HG03558 (cell line): ENCODE measurements around the gene KDM3B.

Experiments
- ATAC-seq: cut with Tn5 transposase; IDR thresholded peaks from one replicate; pipeline ENCODE4 v1.9.1; 2021; ENCODE audit warnings: moderate number of reproducible peaks; ENCODE audit not compliant: unreplicated experiment; ENCODE audit errors: extremely low read depth

The KDM3B gene

GRCh38 chr5:138344887-138345622 lies 7.4 kb upstream of the KDM3B start:
- ATAC-seq = no peak

DNA sequence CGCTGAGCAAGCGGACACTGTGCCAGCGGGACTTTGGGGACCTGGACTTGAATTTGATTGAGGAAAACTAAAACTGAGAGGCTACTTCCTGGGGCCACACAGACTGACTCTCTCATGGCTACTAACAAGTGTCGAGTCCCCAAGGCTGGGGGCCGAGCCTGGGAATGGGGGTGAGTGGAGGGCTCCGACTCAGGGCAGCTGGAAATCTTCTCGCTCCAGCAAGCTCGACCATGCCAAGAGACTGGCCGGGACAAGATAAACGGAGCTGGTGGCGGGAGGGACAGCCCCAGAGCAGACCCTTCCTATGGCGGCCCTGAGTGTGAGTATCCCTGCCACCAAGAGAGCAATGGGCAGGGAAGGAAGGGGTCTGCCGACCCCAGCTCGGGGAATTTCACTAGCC lies 5.6 kb upstream of the KDM3B start:
- no peak for ATAC-seq

DNA sequence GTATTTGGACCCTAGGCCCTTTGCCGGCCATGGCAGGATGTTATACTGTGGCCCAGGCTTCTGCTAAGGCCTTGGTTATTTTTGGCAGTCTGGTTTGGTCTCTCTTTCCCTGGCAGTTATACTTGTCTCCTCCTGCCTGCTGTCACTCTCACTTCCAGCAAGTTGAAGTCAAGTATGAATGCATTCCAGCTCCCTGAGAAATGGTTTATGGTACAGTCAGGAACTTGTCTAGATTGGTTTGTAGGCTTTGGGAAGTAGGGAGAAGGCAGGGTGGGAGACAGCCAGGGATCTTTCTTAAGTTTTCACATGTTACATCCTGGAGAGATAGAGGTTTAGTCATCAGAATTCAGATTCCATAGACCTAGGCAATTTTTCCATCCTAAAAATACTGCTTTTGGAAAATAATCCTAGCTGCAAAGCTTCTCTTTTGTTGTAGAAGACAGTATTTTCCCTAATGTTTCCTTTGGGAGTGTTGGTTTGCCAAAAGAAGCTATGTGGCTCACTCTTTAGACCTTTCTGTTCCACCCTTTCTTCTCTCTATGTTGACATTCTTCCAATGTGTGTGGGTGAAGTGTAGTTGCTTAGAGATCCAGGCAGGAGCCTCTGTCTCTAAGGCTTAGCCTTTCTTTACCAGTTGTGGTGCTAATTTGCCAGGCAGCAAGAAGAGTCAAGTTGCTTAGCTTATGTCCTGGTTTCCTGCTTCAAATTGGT lies 2.5 kb upstream of the KDM3B start:
- no peak for ATAC-seq

DNA sequence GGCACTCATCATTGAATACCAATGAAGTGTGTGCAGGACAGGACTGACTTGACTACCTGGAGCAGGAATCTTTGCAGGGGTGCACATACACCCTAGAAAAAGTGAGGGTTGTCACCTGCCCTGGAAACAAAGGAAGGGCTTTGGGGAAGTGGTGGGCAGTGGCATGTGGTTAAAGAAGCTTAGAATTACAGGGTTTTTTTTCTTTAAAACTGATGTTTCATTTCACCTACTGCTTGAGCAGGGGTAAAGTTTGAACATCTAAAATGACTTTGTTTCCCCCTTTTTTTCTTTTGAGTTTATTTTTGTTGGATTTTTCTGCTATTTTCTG lies 2.0 kb upstream of the KDM3B start:
- ATAC-seq = no peak

DNA sequence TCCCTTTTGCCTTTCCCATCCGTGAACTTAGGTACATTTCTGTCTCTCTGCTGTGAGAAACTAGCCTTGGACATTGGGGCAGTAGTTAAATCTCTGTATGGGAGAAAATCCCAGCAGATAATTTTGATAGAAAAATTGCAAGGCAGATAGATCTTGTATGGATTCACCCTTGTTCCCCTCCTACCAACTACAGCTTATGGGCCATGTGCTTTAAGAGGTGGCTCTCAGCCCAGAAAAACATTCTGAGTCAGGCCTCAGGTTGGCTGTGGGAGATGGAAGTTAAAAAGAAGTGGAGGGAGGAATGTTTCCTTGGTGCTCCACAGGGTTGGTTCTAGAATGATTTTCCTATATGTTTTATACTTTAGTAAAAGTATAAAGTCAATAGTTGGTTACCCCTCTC lies 1.4 kb upstream of the KDM3B start:
- ATAC-seq = no peak

GRCh38 chr5:138351517-138351916 lies 968 bp upstream of the KDM3B start:
- ATAC-seq = no peak

GRCh38 chr5:138352722-138353559 lies 456 bp downstream of the KDM3B start:
- ATAC-seq = peak; percentile 13

DNA sequence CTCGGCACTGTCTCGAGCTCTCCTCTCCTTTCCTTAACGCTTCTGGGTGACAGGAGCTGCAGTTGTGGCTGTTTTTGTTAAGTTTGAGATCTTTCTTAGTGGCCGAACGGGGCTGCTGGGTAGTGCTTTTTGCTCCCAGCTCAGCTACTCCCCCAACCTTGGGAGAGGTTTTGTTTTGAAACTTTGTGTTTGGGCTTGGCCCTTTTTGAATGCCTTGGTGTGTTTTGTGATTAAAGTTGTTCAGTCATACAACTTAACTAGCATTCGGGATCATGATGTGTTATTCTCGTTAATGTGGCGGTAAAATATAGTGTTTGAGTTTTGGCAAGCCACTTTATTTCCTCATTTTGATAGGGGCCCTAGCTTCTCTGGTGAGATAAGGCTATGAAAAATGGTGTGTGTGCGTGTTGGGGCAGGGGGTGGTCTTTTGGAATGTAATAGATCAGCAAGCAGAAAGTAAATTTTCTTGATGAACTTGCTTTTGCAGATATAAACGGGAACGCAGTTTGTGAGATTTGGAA lies 1.1 kb downstream of the KDM3B start:
- ATAC-seq = no peak

DNA sequence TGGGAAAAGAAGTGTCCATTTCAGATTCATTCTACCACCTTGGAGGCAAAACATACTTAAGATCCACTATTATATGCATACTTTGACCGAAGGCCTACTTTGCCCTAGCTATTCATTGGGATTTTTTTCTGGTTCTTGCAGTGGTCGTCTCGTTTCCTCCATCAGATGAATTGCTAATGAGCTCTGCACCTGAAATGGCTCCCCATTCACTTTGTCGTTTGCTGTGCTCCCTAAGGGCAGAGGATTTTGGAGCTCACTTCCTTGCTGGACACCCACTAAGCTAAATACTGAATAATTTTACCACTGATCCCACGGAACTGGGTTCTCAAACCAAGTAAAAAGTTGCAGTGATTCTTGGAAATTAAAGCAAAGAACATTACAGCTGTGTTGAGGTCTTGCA lies 1.9 kb downstream of the KDM3B start:
- no peak for ATAC-seq

DNA sequence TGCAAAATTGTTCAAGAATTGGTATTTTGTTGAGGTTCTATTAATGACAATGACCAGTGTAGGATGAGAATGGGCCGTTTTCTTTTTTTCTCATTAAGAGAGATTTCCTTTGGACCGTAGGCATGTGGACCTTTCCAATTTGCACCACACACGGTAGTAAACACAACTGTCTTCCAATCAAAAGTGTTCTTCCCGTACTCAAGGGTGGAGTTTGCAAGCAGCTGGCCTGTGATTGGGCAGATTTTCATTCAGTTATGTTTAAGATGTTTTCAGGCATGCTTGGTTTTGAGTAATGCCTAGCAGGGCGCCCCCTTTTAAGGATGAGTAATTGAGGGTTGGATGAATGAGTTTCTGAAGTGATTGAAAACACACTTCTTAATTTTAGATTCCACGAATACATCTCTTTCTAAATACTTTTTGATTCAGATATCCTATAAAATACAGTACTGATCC lies 2.5 kb downstream of the KDM3B start:
- ATAC-seq = no peak

GRCh38 chr5:138359621-138360020 lies 7.1 kb downstream of the KDM3B start:
- ATAC-seq = no peak

DNA sequence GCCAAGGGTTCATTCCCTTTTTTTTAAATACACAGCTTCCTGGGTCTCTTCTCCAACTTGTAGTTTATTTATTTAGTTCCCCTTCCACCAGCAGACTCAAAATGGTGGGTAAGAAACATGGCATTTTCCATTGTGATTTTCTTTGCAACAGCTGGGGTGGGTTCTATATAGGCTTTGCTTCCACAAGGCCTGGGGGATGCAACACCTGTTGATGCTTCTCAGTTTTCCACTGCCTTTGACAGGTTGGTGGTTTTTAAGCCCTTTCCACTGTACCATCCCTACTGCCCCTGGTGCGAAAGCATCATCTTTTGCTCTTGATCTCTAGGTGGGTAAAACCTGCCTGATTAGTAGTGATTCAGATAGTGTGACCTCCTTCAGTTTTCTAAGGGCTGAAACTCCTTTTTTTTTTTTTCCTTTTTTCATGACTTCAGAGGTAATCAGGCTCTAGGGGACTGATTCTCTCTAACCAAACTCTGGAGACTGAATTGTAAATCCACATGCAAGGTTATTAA lies 8.5 kb downstream of the KDM3B start:
- ATAC-seq = no peak

DNA sequence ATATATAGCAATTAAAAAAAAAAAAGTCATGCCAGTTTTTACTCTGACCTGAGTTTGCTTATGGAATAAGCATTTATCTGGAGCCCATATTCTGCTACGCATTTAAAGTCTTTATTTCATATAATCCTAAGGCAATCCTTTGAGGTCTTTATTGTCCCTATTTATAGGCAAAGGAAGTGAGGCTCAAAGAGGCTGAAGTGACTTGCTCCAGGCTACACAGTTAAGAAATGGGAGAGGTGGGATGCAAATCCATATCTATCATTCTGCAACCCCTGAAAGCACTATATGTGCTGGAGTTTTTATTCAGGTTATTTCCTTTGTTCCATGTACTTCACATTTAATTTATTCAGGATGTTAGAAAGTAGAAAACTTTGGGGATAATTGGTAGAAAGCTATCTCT lies 12.1 kb downstream of the KDM3B start:
- no peak for ATAC-seq

DNA sequence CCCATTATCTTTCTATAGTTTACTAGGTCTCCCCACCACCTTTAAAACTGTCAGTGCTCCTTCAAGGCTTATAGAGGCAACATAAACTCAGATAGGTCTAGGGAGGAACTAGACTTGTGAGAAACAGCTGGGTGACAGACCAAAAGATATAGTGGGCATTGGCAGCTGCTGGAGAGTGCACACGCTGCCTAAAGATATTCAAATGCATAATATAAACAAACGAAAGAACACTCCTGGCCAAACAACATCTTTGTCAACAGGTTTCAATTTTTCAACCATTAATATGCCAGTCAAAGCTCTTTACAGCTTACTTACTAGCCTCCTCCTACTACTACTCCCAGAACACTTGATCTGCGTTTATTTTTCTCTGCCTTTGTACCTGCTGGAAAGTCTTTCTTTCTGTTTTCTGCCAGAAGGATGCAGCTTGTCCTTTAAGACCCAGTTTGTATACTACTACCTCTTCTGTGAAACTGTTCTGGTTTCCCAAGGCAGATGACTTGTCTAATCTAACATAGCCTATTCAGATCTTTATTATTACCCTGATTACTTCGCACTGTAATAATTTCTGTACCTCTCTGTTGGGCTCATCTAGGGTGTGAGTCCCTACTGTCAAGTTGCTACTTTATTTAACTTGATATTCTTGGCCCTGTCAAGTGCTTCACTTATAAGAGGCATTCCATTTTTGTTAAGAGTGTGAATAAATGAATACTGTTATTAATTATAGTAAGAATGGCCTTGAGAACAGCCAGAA lies 14.3 kb downstream of the KDM3B start:
- no peak for ATAC-seq

DNA sequence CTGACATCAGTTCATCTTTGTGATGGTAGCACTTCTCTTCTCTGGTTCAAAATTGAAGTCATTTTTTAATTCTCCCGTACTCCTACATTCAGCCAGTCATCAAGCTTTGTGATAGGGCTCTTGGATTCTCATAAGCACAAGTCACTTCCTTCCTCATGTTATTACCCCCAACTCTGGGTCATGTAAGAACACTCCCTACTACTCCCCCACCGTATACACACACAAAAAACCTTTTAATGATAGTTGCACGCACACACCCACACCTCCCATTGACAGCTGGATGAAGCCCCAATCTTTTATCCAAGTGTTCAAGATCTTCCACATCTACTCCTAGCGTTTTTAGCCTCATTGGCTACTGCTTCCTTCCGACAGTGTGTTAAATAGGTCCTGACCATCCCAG lies 16.8 kb downstream of the KDM3B start:
- ATAC-seq = no peak

DNA sequence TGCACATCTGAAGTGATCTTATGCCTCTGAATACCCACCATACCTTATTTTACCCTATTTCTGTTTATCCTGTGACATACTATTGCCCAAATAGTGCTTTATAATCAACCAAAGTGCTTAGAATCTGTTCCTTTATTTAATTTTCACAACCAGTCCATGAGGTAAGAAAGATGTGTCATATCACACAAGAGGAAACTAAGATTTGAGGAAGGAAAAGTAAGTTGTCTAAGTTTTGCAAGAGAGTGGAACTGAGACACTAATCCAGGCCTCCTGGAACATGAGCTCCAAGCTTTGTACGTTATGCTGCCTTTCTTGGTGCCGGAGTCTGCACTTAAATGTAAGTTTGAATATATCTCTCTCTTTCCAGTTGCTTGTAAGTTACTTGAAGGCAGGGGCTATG lies 17.2 kb downstream of the KDM3B start:
- no peak for ATAC-seq

DNA sequence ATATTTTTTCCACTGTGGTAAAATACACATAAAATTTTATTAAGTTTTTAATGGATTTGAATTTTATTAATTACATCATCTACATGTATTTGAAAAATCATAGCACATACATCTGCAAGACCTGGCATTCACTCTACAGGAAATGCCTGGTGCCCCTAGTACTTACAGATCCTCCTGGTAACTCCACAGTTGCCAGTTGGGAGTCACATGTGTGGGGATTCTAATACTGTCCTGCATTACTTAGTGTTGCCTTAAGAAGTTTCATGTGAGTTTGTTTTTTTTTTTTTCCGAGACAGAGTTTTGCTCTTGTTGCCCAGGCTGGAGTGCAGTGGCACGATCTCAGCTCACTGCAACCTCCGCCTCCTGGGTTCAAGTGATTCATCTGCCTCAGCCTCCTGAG lies 18.1 kb downstream of the KDM3B start:
- ATAC-seq = no peak

DNA sequence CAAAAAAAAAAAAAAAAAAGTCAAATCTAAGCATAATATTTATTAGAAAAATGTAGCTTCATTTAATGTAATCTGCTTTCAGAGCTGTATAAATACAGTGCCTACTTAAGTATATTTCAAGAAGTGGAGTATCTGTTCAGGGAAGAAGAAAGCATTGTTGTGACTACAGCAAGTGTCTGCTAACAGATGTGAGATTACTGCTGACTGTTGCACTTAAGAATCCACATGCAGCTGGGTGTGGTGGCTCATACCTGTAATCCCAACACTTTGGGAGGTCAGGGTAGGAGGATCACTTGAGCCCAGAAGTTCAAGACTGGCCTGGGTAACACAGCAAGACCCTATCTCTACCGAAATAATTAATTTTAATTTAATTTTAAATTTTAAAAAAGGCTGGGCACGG lies 19.0 kb downstream of the KDM3B start:
- no peak for ATAC-seq

GRCh38 chr5:138372225-138372624 lies 19.7 kb downstream of the KDM3B start:
- ATAC-seq = no peak

- ATAC-seq = no peak
Measured at GRCh38 chr5:138372653-138373052, 20.2 kb downstream of the KDM3B start.
